ENCODE data around the gene AFF4. TPM values are rescaled to one million over a fixed set of nuclear protein-coding genes. Genes with fewer than 3 reads are reported as not detected.

AFF4 gene
- total RNA-seq, 2 experiments from 2014 or later = 19.4 to 19.9 TPM

DNA sequence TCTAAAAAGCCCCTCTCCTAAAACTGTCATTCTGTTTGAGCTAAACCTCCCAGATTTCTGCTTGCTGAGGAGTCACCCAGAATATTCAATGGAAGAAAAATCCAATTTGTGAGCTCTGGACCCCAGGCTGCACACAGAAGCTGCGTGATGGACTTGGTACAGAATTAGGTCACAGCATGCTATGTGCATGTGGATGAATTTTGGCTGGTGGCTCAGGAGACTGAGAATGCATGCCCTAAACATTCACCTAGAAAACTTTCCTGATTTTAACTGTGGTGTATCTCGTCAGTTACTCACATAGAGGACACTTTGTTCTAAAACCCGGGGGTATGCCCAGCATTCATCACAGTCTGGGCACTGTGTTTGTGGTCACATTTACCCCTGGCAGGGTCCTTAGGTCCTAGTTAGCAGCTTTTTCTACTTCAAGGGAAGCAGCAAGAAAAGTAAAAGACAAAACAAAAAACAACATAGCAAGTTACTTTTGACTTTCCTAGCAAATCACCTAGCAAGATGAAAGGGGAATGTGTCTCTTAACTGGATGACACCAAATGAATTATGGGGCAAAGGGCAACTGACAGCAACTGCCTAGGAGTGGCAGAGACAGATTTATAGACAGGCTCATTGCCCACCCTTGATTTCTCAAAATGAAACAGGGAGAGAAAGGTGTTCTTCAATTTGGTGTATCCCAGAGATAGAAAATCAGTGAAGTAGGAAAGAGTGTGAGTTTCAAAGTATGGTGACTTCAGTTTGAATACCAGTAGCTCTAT, 124.7 kb downstream of the AFF4 start:
- H3K4me1 Mint-ChIP-seq (ENCODE audit: low read depth) = no peaks in the 10 kb centered on the region
- H3K36me3 Mint-ChIP-seq (ENCODE audit: low read depth) = no peaks in the 10 kb centered on the region
- no peak overlapping the region for H3K4me3 Mint-ChIP-seq
- TF ChIP-seq, protein P1, sequence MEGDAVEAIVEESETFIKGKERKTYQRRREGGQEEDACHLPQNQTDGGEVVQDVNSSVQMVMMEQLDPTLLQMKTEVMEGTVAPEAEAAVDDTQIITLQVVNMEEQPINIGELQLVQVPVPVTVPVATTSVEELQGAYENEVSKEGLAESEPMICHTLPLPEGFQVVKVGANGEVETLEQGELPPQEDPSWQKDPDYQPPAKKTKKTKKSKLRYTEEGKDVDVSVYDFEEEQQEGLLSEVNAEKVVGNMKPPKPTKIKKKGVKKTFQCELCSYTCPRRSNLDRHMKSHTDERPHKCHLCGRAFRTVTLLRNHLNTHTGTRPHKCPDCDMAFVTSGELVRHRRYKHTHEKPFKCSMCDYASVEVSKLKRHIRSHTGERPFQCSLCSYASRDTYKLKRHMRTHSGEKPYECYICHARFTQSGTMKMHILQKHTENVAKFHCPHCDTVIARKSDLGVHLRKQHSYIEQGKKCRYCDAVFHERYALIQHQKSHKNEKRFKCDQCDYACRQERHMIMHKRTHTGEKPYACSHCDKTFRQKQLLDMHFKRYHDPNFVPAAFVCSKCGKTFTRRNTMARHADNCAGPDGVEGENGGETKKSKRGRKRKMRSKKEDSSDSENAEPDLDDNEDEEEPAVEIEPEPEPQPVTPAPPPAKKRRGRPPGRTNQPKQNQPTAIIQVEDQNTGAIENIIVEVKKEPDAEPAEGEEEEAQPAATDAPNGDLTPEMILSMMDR (IDR thresholded peaks at IDR 0.05) = no peak
- H3K27me3 Mint-ChIP-seq = peaks cover 2% of the 10 kb centered on the region
- no peak for ATAC-seq
- intact Hi-C loops (cut with micrococcal nuclease) = no loop called here
- no peaks in the 10 kb centered on the region for H3K9me3 Mint-ChIP-seq
- POLR2A ChIA-PET = no interaction called here
- CTCF ChIA-PET = interaction anchor here (0.9 to 2.1 kb wide), 3 partner anchors 9 to 19 kb away, joined by 3 to 8 read pairs (median 3); partner anchors contain the start of gene SHROOM1
- DNase-seq = no peak
- no peak overlapping the region for H3K27ac Mint-ChIP-seq

DNA sequence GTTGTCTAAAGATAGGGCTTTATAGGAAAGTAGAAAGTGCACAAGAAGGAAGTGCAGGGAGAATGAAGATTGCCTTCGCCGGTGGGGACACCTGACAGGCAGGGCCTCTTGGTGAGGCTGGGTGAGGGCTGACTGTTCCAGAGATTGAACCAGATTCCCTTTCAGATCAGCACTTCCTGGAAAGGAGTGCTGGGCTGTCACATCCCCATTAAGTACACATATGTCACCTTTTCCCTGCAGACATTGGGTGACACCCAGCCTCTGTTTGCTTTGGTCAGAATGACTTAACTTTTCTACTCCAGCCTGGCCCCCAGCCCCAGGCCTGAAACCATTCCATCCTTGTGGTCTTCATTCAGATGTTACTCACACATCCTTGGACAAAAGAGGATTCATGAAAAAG, 125.6 kb downstream of the AFF4 start:
- ATAC-seq (no peak), DNase-seq (no peak)
- TF ChIP-seq, protein P1 (IDR thresholded peaks at IDR 0.05) = no peak
- peaks cover 2% of the 10 kb centered on the region for H3K27me3 Mint-ChIP-seq
- POLR2A ChIA-PET = no interaction called here
- CTCF ChIA-PET = interaction anchor here (1.6 kb wide), 1 partner anchor 18 kb away, joined by 3 read pairs; no protein-coding TSS in a partner anchor
- no peak overlapping the region for H3K4me3 Mint-ChIP-seq
- H3K36me3 Mint-ChIP-seq (ENCODE audit: low read depth) = no peaks in the 10 kb centered on the region
- intact Hi-C loops (cut with micrococcal nuclease) = no loop called here
- H3K9me3 Mint-ChIP-seq = no peaks in the 10 kb centered on the region
- no peak overlapping the region for H3K27ac Mint-ChIP-seq
- no peaks in the 10 kb centered on the region for H3K4me1 Mint-ChIP-seq (ENCODE audit: low read depth)

DNA sequence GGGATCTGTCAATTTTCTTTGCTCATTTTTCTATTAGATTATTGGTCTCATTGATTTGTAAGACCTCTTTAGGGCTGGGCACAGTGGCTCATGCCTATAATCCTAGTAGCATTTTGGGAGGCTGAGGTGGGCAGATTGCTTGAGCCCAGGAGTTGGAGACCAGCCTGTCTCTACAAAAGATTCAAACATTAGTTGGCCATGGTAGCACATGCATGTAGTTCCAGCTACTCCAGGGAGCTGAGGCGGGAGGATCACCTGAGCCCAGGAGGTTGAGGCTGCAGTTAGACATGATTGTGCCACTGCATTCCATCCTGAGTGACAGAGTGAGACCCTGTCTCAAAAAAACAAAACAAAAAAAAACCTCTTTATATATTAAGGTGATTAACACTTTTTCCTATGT, 126.6 kb downstream of the AFF4 start:
- Mint-ChIP-seq H3K4me3 (no peak overlapping the region), H3K27me3 (peaks cover 4% of the 10 kb centered on the region), H3K36me3 (ENCODE audit: low read depth) (no peaks in the 10 kb centered on the region), H3K27ac (no peak overlapping the region), H3K9me3 (no peaks in the 10 kb centered on the region), H3K4me1 (ENCODE audit: low read depth) (no peaks in the 10 kb centered on the region)
- ChIA-PET POLR2A (no interaction called here), CTCF (interaction anchor here (1.6 kb wide), 1 partner anchor 17 kb away, joined by 3 read pairs; no protein-coding TSS in a partner anchor)
- ATAC-seq (no peak), DNase-seq (no peak)
- TF ChIP-seq, protein P1 (IDR thresholded peaks at IDR 0.05) = no peak
- intact Hi-C loops (cut with micrococcal nuclease) = no loop called here

DNA sequence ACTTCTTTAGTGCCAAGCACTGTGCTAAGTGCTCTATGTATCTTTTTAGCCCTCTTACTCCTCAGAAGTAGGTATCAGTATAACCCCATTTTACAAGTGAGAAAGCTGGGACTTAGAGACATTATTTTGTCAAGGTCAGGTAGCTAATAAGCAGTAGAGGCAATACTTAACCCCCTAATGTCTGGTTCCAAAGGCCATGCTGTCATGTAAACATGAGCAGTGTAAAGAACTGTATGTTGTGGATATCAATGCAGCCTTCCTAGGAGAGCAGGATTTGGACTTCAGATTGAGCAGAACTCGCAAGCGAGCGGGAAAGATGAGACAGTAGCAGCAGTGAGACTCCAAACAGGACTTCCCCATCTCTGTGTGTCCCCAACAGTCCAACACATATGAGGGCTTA, 129.4 kb downstream of the AFF4 start:
- Mint-ChIP-seq H3K36me3 (ENCODE audit: low read depth) (no peaks in the 10 kb centered on the region), H3K4me3 (no peak overlapping the region), H3K9me3 (no peaks in the 10 kb centered on the region), H3K4me1 (ENCODE audit: low read depth) (peaks cover 4% of the 10 kb centered on the region), H3K27me3 (peaks cover 15% of the 10 kb centered on the region), H3K27ac (no peak overlapping the region)
- TF ChIP-seq, protein P1 (IDR thresholded peaks at IDR 0.05) = no peak
- ChIA-PET CTCF (interaction anchor here (0.7 to 4.3 kb wide), 4 partner anchors 14 to 49 kb away, joined by 3 to 19 read pairs (median 4); no protein-coding TSS in a partner anchor), POLR2A (no interaction called here)
- intact Hi-C loops (cut with micrococcal nuclease) = no loop called here
- DNase-seq (no peak), ATAC-seq (no peak)

DNA sequence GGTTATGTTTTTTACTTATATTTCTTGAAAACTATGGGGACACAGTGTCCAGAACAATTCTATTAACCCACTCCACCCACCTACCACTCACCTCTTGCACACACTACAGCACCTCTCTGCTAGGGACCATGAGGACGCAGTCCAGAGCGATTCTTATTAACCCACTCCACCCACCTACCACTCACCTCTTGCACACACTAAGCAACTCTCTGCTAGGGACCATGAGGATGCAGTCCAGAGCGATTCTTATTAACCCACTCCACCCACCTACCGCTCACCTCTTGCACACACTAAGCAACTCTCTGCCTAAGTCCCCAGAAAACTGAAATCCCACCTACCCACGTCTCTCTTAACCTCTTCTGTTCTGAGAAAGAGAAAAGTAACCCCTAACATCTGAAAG, 130.8 kb downstream of the AFF4 start:
- Mint-ChIP-seq H3K9me3 (no peaks in the 10 kb centered on the region), H3K27ac (no peak overlapping the region), H3K27me3 (peaks cover 25% of the 10 kb centered on the region), H3K4me3 (no peak overlapping the region), H3K36me3 (ENCODE audit: low read depth) (no peaks in the 10 kb centered on the region), H3K4me1 (ENCODE audit: low read depth) (peaks cover 5% of the 10 kb centered on the region)
- ATAC-seq (no peak), DNase-seq (no peak)
- intact Hi-C loops (cut with micrococcal nuclease) = no loop called here
- ChIA-PET CTCF (interaction anchor here (1.0 to 4.3 kb wide), 2 partner anchors 12 to 51 kb away, joined by 3 to 19 read pairs; no protein-coding TSS in a partner anchor), POLR2A (no interaction called here)
- TF ChIP-seq, protein P1 (IDR thresholded peaks at IDR 0.05) = no peak

Measured in activated CD8-positive, alpha-beta T cell treated with anti-CD3 and anti-CD28 coated beads for 36 hours (primary cell).